Kidney (tissue), 14 donors: ENCODE results near the gene GP1BB. TPM values are rescaled to one million over a fixed set of nuclear protein-coding genes. Genes with fewer than 3 reads are reported as not detected.
"Not testable (repeated sequence)": the region's sequence is repeated elsewhere in the genome, so short reads cannot be mapped to it uniquely, and the experiment has no call there.

Source experiments
- DNase-seq, 5 donors: peaks; one replicate each; pipeline ENCODE4 v3.0.0-alpha.2; 2013 to 2020
- FAIRE-seq: peaks from 2 replicates; lab custom pipeline; 2012; peaks lifted over from hg19 to GRCh38; lab: Jason Lieb, UNC
- H3K27ac ChIP-seq, 2 donors: one replicate each; pipeline ENCODE4 v1.7.0; 2013; ENCODE audit warnings: low read depth in 2 of 2, low read length in 2 of 2, inconsistent platforms in 1 of 2
- H3K27me3 ChIP-seq: one replicate; pipeline ENCODE4 v1.7.1; 2013; ENCODE audit warnings: low read length, inconsistent platforms; ENCODE audit not compliant: control insufficient read depth, insufficient read depth
- H3K36me3 ChIP-seq, 3 donors: one replicate each; pipeline versions ENCODE4 v1.7.0 to v1.7.1; 2013; ENCODE audit warnings: low read length in 3 of 3, control low read depth in 1 of 3, inconsistent platforms in 1 of 3; ENCODE audit not compliant: insufficient read depth in 3 of 3, control insufficient read depth in 2 of 3
- H3K4me1 ChIP-seq, 3 donors: one replicate each; pipeline versions ENCODE4 v1.7.0 to v1.7.1; 2013; ENCODE audit warnings: low read length in 3 of 3, inconsistent platforms in 1 of 3, low read depth in 1 of 3; ENCODE audit not compliant: control insufficient read depth in 2 of 3, insufficient read depth in 2 of 3
- H3K4me3 ChIP-seq, 3 donors: one replicate each; pipeline versions ENCODE4 v1.7.0 to v1.8.1; 2013; ENCODE audit warnings: low read length in 3 of 3, control low read depth in 1 of 3, inconsistent platforms in 1 of 3
- H3K9ac ChIP-seq, 3 donors: one replicate each; pipeline versions ENCODE4 v1.7.0 to v1.7.1; 2013; ENCODE audit warnings: low read length in 3 of 3, control low read depth in 1 of 3, inconsistent platforms in 1 of 3
- H3K9me3 ChIP-seq, 3 donors: one replicate each; pipeline versions ENCODE4 v1.7.0 to v1.7.1; 2013; ENCODE audit warnings: low read length in 3 of 3, control low read depth in 1 of 3, inconsistent platforms in 1 of 3; ENCODE audit not compliant: control insufficient read depth in 2 of 3, insufficient read depth in 1 of 3
- intact Hi-C: fragments of 100-400 bp; cut with DNase I; formaldehyde crosslinking; loops from one replicate; pipeline ENCODE4 v1.11.1; 2022
- polyA plus RNA-seq: library from polyadenylated mRNA; stranded (reverse); fragments of 350-450 nt; fragmentation: Illumina TruSeq; extraction: RNeasy Lipid Tissue Mini Kit (QIAGEN cat#74804); gene quantifications from one replicate; pipeline ENCODE4 v1.2.3, GENCODE V29; 2014; ENCODE audit warnings: low read depth, low replicate concordance; ENCODE audit not compliant: insufficient read depth
- total RNA-seq: library from RNA; stranded (reverse); fragmentation: NEBNext Ultra II Directional; extraction: Animal tissue kit (Norgen Biotek cat#: 25700); gene quantifications from one replicate; pipeline ENCODE4 v1.2.1, GENCODE V29; 2021
- TF ChIP-seq, protein P1 (sequence below): IDR thresholded peaks from 3 replicates; pipeline ENCODE4 v1.5.1; 2012; ENCODE audit warnings: mild to moderate bottlenecking, moderate library complexity, borderline replicate concordance; ENCODE audit not compliant: insufficient read depth; ENCODE audit errors: extremely low read depth
- donor health status: control.
- donor health status: control.
- donor health status: control.
- donor health status: control.
- donor health status: control.
- donor health status: DM: yes; HTN: yes; CAD: no.
- donor health status: Normal renal cell carcinoma (clear cell type).

GP1BB gene
- total and polyA plus RNA-seq, 2 donors from 2014 or later = 1.9 to 4.1 TPM

DNA sequence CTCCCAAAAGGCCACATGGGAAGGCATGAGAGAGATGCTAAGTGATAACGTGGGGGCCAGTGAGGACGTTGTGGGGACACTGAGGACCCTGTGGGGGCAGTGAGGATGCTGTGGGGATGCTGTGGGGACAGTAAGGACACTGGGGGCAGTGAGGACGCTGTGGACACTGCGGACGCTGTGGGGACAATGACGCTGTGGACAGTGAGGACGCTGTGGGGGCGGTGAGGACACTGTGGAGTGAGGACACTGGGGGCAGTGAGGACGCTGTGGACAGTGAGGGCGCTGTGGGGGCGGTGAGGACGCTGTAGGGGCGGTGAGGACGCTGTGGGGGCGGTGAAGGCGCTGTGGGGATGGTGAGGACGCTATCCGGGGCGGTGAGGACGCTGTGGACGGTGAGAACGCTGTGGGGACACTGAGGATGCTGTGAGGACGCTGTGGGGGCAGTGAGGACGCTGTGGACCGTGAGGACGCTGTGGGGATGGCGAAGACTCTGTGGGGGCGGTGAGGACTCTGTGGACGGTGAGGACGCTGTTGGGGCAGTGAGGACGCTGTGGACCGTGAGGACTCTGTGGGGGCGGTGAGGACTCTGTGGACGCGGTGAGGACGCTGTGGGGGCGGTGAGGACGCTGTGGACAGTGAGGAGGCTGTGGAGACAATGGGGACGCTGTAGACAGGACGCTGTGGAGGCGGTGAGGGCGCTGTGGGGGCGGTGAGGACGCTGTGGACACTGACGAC lies 1.8 kb downstream of the GP1BB start:
- no peak for DNase-seq
- TF ChIP-seq, protein P1, sequence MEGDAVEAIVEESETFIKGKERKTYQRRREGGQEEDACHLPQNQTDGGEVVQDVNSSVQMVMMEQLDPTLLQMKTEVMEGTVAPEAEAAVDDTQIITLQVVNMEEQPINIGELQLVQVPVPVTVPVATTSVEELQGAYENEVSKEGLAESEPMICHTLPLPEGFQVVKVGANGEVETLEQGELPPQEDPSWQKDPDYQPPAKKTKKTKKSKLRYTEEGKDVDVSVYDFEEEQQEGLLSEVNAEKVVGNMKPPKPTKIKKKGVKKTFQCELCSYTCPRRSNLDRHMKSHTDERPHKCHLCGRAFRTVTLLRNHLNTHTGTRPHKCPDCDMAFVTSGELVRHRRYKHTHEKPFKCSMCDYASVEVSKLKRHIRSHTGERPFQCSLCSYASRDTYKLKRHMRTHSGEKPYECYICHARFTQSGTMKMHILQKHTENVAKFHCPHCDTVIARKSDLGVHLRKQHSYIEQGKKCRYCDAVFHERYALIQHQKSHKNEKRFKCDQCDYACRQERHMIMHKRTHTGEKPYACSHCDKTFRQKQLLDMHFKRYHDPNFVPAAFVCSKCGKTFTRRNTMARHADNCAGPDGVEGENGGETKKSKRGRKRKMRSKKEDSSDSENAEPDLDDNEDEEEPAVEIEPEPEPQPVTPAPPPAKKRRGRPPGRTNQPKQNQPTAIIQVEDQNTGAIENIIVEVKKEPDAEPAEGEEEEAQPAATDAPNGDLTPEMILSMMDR = no peak
- no peak for FAIRE-seq

DNA sequence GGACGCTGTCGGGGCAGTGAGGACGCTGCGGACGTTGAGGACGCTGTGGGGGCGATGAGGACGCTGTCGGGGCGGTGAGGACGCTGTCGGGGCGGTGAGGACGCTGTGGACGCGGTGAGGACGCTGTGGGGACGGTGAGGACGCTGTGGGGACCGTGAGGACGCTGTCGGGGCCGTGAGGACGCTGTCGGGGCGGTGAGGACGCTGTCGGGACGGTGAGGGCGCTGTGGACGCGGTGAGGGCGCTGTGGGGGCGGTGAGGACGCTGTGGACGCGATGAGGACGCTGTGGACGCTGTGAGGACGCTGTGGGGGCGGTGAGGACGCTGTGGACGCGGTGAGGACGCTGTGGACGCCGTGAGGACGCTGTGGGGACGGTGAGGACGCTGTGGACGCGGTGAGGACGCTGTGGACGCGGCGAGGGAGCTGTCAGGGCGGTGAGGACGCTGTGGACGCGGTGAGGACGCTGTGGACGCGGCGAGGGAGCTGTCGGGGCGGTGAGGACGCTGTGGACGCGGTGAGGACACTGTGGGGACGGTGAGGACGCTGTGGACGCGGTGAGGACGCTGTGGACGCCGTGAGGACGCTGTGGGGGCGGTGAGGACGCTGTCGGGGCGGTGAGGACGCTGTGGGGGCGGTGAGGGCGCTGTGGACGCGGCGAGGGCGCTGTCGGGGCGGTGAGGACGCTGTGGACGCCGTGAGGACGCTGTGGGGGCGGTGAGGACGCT lies 2.9 kb downstream of the GP1BB start:
- H3K4me3 ChIP-seq, H3K27ac ChIP-seq, H3K36me3 ChIP-seq, FAIRE-seq, DNase-seq, H3K9me3 ChIP-seq, H3K9ac ChIP-seq, intact Hi-C loops: not testable (repeated sequence)
- Histone ChIP-seq H3K4me1 (peaks cover 0 to 11% (median 0%) of the 10 kb centered on the region in 3 donors), H3K27me3 (peaks cover 10% of the 10 kb centered on the region)

More for the DNA sequence above, 1.8 kb downstream of the GP1BB start:
- intact Hi-C loops = no loop called here
- H3K9ac ChIP-seq = no peak overlapping the region
- peaks cover 10% of the 10 kb centered on the region for H3K27me3 ChIP-seq
- H3K4me1 ChIP-seq = peaks cover 0 to 6% (median 0%) of the 10 kb centered on the region in 3 donors
- H3K4me3 ChIP-seq = no peak overlapping the region
- no peaks in the 10 kb centered on the region for H3K36me3 ChIP-seq
- H3K27ac ChIP-seq = no peak overlapping the region
- H3K9me3 ChIP-seq = no peaks in the 10 kb centered on the region

DNA sequence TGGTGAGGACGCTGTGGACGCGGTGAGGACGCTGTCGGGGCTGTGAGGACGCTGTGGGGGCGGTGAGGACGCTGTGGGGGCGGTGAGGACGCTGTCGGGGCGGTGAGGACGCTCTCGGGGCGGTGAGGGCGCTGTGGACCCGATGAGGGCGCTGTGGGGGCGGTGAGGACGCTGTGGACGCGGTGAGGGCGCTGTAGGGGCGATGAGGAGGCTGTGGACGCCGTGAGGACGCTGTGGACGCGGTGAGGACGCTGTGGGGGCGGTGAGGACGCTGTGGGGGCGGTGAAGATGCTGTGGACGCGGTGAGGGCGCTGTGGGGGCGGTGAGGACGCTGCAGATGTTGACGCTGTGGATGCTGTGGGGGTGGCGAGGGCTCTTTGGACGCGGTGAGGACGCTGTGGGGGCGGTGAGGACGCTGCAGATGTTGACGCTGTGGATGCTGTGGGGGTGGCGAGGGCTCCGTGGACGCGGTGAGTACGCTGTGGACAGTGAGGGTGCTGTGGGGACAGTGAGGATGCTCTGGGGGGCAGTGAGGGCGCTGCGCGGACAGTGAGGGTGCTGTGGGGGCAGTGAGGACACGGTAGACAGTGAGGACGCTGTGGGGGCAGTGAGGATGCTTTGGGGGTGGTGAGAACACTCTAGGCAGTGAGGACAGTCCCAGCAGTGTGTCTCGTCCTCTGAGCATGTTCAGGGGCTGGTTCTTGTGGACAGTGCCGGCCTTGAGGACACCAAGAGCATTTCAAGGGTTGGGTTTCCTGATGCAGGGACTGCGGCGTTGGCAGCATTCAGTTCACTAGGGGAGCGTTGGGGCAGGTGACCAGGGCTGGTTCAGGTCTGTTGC lies 4.2 kb downstream of the GP1BB start:
- FAIRE-seq (no peak), DNase-seq (no peak)
- Histone ChIP-seq H3K4me1 (peaks cover 0 to 11% (median 0%) of the 10 kb centered on the region in 3 donors), H3K27me3 (peaks cover 8% of the 10 kb centered on the region), H3K4me3 (no peak overlapping the region), H3K9me3 (no peaks in the 10 kb centered on the region), H3K9ac (no peak overlapping the region), H3K36me3 (no peaks in the 10 kb centered on the region), H3K27ac (no peak overlapping the region)
- intact Hi-C loops = no loop called here
- TF ChIP-seq, protein P1 = no peak
